GM23338 (cell line): ENCODE data around the gene EXOG. TPM values are rescaled to one million over a fixed set of nuclear protein-coding genes. Genes with fewer than 3 reads are reported as not detected.

Source experiments
- ATAC-seq: fragments of 200-7000 bp; cut with Tn5 transposase; 3 replicates; pipeline ENCODE4 v1.9.1; 2020
- DNase-seq: peaks from one replicate; pipeline ENCODE4 v3.0.0-alpha.2; 2015; ENCODE audit warnings: low spot score
- H2AFZ ChIP-seq: fragments of 200-600 bp; sonication (generic); 2 replicates; pipeline ENCODE4 v1.8.0; 2016; ENCODE audit warnings: antibody characterized with exemption, mild to moderate bottlenecking, moderate library complexity
- H3F3A ChIP-seq: fragments of 200-600 bp; sonication (generic); replicated peaks from 2 replicates; pipeline ENCODE4 v1.8.0; 2017; ENCODE audit warnings: antibody characterized with exemption, mixed run types, low read depth
- H3K27ac ChIP-seq: fragments of 200-600 bp; sonication (generic); 2 replicates; pipeline ENCODE4 v1.6.1; 2016; ENCODE audit warnings: low read depth
- H3K27me3 ChIP-seq: fragments of 200-600 bp; sonication (generic); 2 replicates; pipeline ENCODE4 v1.8.0; 2016; ENCODE audit warnings: mild to moderate bottlenecking, mixed run types, moderate library complexity; ENCODE audit not compliant: insufficient read depth
- H3K36me3 ChIP-seq: fragments of 200-600 bp; sonication (generic); 2 replicates; pipeline ENCODE4 v1.8.0; 2016; ENCODE audit warnings: mild to moderate bottlenecking; ENCODE audit not compliant: insufficient read depth
- H3K4me1 ChIP-seq: fragments of 200-600 bp; sonication (generic); 2 replicates; pipeline ENCODE4 v1.8.0; 2016; ENCODE audit warnings: mild to moderate bottlenecking, moderate library complexity; ENCODE audit not compliant: insufficient read depth
- H3K4me2 ChIP-seq: fragments of 200-600 bp; sonication (generic); 2 replicates; pipeline ENCODE4 v1.7.1; 2017; ENCODE audit warnings: mixed run types
- H3K4me3 ChIP-seq: fragments of 200-600 bp; sonication (generic); 2 replicates; pipeline ENCODE4 v1.6.1; 2016; ENCODE audit warnings: mixed run types
- H3K79me2 ChIP-seq: fragments of 200-600 bp; sonication (generic); replicated peaks from 2 replicates; pipeline ENCODE4 v1.8.0; 2017; ENCODE audit warnings: mild to moderate bottlenecking; ENCODE audit not compliant: insufficient read depth
- H3K9me2 ChIP-seq: fragments of 200-600 bp; sonication (generic); 2 replicates; pipeline ENCODE4 v1.8.0; 2017; ENCODE audit not compliant: insufficient read depth
- H4K20me1 ChIP-seq: fragments of 200-600 bp; sonication (generic); replicated peaks from 2 replicates; pipeline ENCODE4 v1.8.0; 2017; ENCODE audit warnings: mild to moderate bottlenecking; ENCODE audit not compliant: insufficient read depth
- H3K27ac Mint-ChIP-seq: 2 replicates; pipeline ENCODE4 v1.8.0; 2020; ENCODE audit warnings: inconsistent platforms, mild to moderate bottlenecking, moderate library complexity, mixed read lengths
- H3K27me3 Mint-ChIP-seq: 3 replicates; pipeline ENCODE4 v1.8.0; 2022; ENCODE audit warnings: low read depth, mild to moderate bottlenecking, moderate library complexity, mixed read lengths, inconsistent platforms; ENCODE audit not compliant: insufficient read depth, poor library complexity
- H3K36me3 Mint-ChIP-seq: 3 replicates; pipeline ENCODE4 v1.8.0; 2021; ENCODE audit warnings: low read depth, mild to moderate bottlenecking, inconsistent platforms, moderate library complexity, mixed read lengths
- H3K4me1 Mint-ChIP-seq: 3 replicates; pipeline ENCODE4 v1.8.0; 2020; ENCODE audit warnings: mild to moderate bottlenecking, inconsistent platforms, mixed read lengths
- H3K4me3 Mint-ChIP-seq: 3 replicates; pipeline ENCODE4 v1.8.0; 2021; ENCODE audit warnings: moderate library complexity, mild to moderate bottlenecking, inconsistent platforms, mixed read lengths
- H3K9me3 Mint-ChIP-seq: 3 replicates; pipeline ENCODE4 v1.8.0; 2020; ENCODE audit warnings: moderate library complexity, mild to moderate bottlenecking, inconsistent platforms, mixed read lengths
- EZH2phosphoT487 ChIP-seq: fragments of 200-600 bp; sonication (generic); IDR thresholded peaks from one replicate; pipeline ENCODE4 v1.8.1; 2018; ENCODE audit warnings: antibody characterized with exemption; ENCODE audit not compliant: unreplicated experiment
- JUNB ChIP-seq: IDR thresholded peaks from one replicate; pipeline ENCODE4 v1.6.1; 2016; ENCODE audit warnings: antibody characterized with exemption; ENCODE audit not compliant: unreplicated experiment
- NANOG ChIP-seq: IDR thresholded peaks from 2 replicates; pipeline ENCODE4 v1.6.1; 2016; ENCODE audit warnings: antibody characterized with exemption, borderline replicate concordance
- POLR2AphosphoS5 ChIP-seq: IDR thresholded peaks from 2 replicates; pipeline ENCODE4 v1.6.1; 2016; ENCODE audit warnings: antibody characterized with exemption, low read depth
- ZNF114 ChIP-seq: fragments of 250-450 bp; sonication (Bioruptor Pico); IDR thresholded peaks from 2 replicates; pipeline ENCODE4 v1.5.0; 2020; ENCODE audit warnings: mild to moderate bottlenecking, moderate library complexity
- polyA plus RNA-seq: library from polyadenylated mRNA; unstranded; fragments of >200 nt; fragmentation: Nextera tagmentation; extraction: Ambion mirVana; gene quantifications from 2 replicates; pipeline ENCODE4 v1.2.1, GENCODE V29; 2016
- total RNA-seq: library from RNA; depleted of rRNA; stranded (reverse); fragments of >200 nt; shearing (Covaris generic); gene quantifications from 2 replicates; pipeline ENCODE4 v1.2.3, GENCODE V29; 2014
- TF ChIP-seq, protein P1 (sequence below): IDR thresholded peaks from 2 replicates; pipeline ENCODE4 v1.6.1; 2016; ENCODE audit warnings: antibody characterized with exemption
- TF ChIP-seq, protein P2 (sequence below), 2 experiments: fragments of 200-600 bp in 1 of 2; sonication (generic) in 1 of 2; conservative IDR thresholded peaks; 2 replicates each; pipeline versions ENCODE4 v1.5.1 to v1.6.1; 2016 to 2017; ENCODE audit warnings: antibody characterized with exemption in 2 of 2, low read depth in 2 of 2, mild to moderate bottlenecking in 2 of 2, moderate library complexity in 1 of 2

EXOG gene
- total and polyA plus RNA-seq, 2 experiments from 2014 or later, result 9.7 to 11.3 TPM

DNA sequence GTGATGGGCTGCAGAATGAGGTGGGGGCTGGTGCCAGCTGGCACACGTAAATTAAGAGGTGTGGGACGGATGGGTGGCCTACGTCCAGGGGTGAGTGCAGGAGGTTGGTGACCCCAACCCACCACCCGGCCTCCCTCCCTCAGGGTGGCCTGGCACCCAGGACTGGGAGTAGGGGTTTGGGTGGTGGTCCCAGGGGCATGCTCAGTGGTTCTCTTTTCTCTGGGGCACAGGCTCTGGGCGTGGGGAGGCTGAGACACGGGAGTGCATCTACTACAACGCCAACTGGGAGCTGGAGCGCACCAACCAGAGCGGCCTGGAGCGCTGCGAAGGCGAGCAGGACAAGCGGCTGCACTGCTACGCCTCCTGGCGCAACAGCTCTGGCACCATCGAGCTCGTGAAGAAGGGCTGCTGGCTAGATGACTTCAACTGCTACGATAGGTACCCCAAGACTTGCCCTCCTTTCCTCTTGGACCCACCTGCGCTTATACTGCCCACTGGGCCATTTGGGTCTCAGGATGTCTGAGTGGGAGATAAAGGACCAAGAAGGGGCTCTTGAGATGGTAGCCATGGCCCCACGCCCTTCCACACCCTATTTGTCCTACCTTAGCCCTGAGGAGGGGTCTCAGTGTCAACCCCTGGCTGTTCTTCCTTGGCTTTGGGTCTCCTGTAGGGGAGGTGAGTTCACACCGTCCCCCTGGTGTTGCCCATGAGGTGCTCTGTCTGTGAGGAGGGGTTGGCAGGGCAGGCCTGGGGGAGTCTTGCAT lies 18.9 kb upstream of the EXOG start:
- H3K4me1 Mint-ChIP-seq, result peaks cover 23% of the 10 kb centered on the region
- no peak for DNase-seq
- TF ChIP-seq POLR2AphosphoS5 (no peak), ZNF114 (no peak), EZH2phosphoT487 (no peak), NANOG (no peak)
- H3K79me2 ChIP-seq, result peaks cover 56% of the 10 kb centered on the region
- H3K4me2 ChIP-seq, result no peak overlapping the region
- no peak overlapping the region for H3K4me3 ChIP-seq
- H3K4me3 Mint-ChIP-seq, result no peak overlapping the region
- peaks cover 21% of the 10 kb centered on the region for H3K36me3 ChIP-seq
- H3K27ac Mint-ChIP-seq, result no peak overlapping the region
- no peak overlapping the region for H2AFZ ChIP-seq
- no peaks in the 10 kb centered on the region for H3F3A ChIP-seq
- H3K9me3 Mint-ChIP-seq, result peaks cover 4% of the 10 kb centered on the region; the same call in 2 of the 3 replicates
- peaks cover 42% of the 10 kb centered on the region for H3K36me3 Mint-ChIP-seq
- H4K20me1 ChIP-seq, result peaks cover 22% of the 10 kb centered on the region
- no peaks in the 10 kb centered on the region for H3K27me3 ChIP-seq
- H3K9me2 ChIP-seq, result no peaks in the 10 kb centered on the region
- no peak for ATAC-seq
- no peaks in the 10 kb centered on the region for H3K4me1 ChIP-seq
- H3K27me3 Mint-ChIP-seq, result peaks cover 4% of the 10 kb centered on the region
- H3K27ac ChIP-seq, result no peak overlapping the region

DNA sequence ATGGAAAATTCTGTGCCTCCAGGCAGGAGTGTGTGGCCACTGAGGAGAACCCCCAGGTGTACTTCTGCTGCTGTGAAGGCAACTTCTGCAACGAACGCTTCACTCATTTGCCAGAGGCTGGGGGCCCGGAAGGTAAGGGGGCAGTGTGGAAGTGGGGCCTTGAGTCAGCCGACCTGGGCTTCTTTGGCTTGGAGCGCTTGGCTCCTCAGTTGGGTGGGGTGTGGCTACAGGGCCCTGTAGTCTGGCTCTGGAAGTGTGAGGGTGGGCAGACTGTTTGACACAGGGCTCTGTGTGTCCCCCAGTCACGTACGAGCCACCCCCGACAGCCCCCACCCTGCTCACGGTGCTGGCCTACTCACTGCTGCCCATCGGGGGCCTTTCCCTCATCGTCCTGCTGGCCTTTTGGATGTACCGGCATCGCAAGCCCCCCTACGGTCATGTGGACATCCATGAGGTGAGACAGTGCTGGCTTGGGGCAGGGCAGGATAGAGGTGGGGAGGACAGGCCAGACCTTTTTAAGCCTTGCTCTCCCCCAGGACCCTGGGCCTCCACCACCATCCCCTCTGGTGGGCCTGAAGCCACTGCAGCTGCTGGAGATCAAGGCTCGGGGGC lies 18.2 kb upstream of the EXOG start:
- Mint-ChIP-seq H3K4me1 (peaks cover 20% of the 10 kb centered on the region), H3K27ac (no peak overlapping the region), H3K9me3 (peaks cover 4% of the 10 kb centered on the region; the same call in 2 of the 3 replicates), H3K4me3 (no peak overlapping the region), H3K27me3 (peaks cover 4% of the 10 kb centered on the region), H3K36me3 (peaks cover 49% of the 10 kb centered on the region)
- Histone ChIP-seq H3K79me2 (peaks cover 49% of the 10 kb centered on the region), H4K20me1 (peaks cover 17% of the 10 kb centered on the region), H3K4me3 (no peak overlapping the region), H3K27ac (no peak overlapping the region), H3K9me2 (no peaks in the 10 kb centered on the region), H3K36me3 (peaks cover 29% of the 10 kb centered on the region), H3K4me2 (no peak overlapping the region), H3K4me1 (no peaks in the 10 kb centered on the region), H3F3A (no peaks in the 10 kb centered on the region), H3K27me3 (no peaks in the 10 kb centered on the region), H2AFZ (no peak overlapping the region)
- DNase-seq (no peak), ATAC-seq (no peak)
- TF ChIP-seq EZH2phosphoT487, result no peak
- TF ChIP-seq, protein P1, sequence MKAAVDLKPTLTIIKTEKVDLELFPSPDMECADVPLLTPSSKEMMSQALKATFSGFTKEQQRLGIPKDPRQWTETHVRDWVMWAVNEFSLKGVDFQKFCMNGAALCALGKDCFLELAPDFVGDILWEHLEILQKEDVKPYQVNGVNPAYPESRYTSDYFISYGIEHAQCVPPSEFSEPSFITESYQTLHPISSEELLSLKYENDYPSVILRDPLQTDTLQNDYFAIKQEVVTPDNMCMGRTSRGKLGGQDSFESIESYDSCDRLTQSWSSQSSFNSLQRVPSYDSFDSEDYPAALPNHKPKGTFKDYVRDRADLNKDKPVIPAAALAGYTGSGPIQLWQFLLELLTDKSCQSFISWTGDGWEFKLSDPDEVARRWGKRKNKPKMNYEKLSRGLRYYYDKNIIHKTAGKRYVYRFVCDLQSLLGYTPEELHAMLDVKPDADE, result no peak
- no peak for TF ChIP-seq NANOG

DNA sequence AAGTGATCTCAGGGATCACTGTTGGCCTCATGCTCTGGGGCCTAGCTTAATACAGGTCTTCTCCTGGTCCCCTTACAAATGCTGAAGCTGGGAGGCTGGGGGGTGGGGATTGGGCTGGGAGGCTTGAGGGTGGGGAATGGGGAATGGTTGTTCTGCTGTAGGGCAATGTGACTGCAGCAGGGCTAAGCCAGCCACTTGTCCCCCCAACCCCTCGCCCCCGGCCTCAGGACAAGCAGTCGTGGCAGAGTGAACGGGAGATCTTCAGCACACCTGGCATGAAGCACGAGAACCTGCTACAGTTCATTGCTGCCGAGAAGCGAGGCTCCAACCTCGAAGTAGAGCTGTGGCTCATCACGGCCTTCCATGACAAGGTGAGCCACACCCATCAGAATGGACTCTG lies 17.2 kb upstream of the EXOG start:
- peaks cover 30% of the 10 kb centered on the region for H3K36me3 ChIP-seq
- no peaks in the 10 kb centered on the region for H3K27me3 ChIP-seq
- no peak overlapping the region for H2AFZ ChIP-seq
- no peaks in the 10 kb centered on the region for H3K9me2 ChIP-seq
- Mint-ChIP-seq H3K36me3 (peaks cover 57% of the 10 kb centered on the region), H3K9me3 (peaks cover 4% of the 10 kb centered on the region; the same call in 2 of the 3 replicates), H3K4me1 (peaks cover 13% of the 10 kb centered on the region), H3K27ac (no peak overlapping the region), H3K27me3 (peaks cover 4% of the 10 kb centered on the region), H3K4me3 (no peak overlapping the region)
- no peak overlapping the region for H3K4me2 ChIP-seq
- H3F3A ChIP-seq, result no peaks in the 10 kb centered on the region
- peaks cover 18% of the 10 kb centered on the region for H4K20me1 ChIP-seq
- H3K79me2 ChIP-seq, result peaks cover 40% of the 10 kb centered on the region
- H3K4me1 ChIP-seq, result no peaks in the 10 kb centered on the region
- H3K4me3 ChIP-seq, result no peak overlapping the region
- ATAC-seq, result no peak
- no peak overlapping the region for H3K27ac ChIP-seq
- DNase-seq, result no peak
- TF ChIP-seq, protein P2, sequence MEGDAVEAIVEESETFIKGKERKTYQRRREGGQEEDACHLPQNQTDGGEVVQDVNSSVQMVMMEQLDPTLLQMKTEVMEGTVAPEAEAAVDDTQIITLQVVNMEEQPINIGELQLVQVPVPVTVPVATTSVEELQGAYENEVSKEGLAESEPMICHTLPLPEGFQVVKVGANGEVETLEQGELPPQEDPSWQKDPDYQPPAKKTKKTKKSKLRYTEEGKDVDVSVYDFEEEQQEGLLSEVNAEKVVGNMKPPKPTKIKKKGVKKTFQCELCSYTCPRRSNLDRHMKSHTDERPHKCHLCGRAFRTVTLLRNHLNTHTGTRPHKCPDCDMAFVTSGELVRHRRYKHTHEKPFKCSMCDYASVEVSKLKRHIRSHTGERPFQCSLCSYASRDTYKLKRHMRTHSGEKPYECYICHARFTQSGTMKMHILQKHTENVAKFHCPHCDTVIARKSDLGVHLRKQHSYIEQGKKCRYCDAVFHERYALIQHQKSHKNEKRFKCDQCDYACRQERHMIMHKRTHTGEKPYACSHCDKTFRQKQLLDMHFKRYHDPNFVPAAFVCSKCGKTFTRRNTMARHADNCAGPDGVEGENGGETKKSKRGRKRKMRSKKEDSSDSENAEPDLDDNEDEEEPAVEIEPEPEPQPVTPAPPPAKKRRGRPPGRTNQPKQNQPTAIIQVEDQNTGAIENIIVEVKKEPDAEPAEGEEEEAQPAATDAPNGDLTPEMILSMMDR (conservative IDR thresholded peaks at IDR 0.05; ENCODE audit: low read depth in 2 of 2), result no peak
- TF ChIP-seq POLR2AphosphoS5 (no peak), NANOG (no peak), JUNB (no peak), ZNF114 (no peak)
